Spleen (tissue), 11 donors: ENCODE data around the gene CAPN11. TPM values are rescaled to one million over a fixed set of nuclear protein-coding genes. Genes with fewer than 3 reads are reported as not detected.

Experiments used
- DNase-seq: peaks from one replicate; pipeline ENCODE4 v3.0.0-alpha.2; 2020
- H3K27ac ChIP-seq, 8 donors: fragments of 200-600 bp; sonication (generic) in 7 of 8; 1 replicate in 4 of 8; 2 replicates in 4 of 8; pipeline versions ENCODE4 v1.5.0 to v1.8.0; 2016 to 2021; ENCODE audit warnings: inconsistent platforms in 4 of 8, mild to moderate bottlenecking in 4 of 8, moderate library complexity in 1 of 8
- H3K27me3 ChIP-seq, 7 donors: fragments of 200-600 bp; sonication (generic) in 6 of 7; replicated peaks in 1 of 7; 1 replicate in 4 of 7; 2 replicates in 3 of 7; pipeline versions ENCODE4 v1.5.0 to v1.8.0; 2016 to 2021; ENCODE audit warnings: inconsistent platforms in 3 of 7, mild to moderate bottlenecking in 1 of 7
- H3K36me3 ChIP-seq, 6 donors: fragments of 200-600 bp; sonication (generic) in 5 of 6; 1 replicate in 4 of 6; 2 replicates in 2 of 6; pipeline versions ENCODE4 v1.5.0 to v1.8.0; 2016 to 2021; ENCODE audit warnings: inconsistent platforms in 2 of 6
- H3K4me1 ChIP-seq, 6 donors: fragments of 200-600 bp; sonication (generic) in 5 of 6; 1 replicate in 3 of 6; 2 replicates in 3 of 6; pipeline versions ENCODE4 v1.5.0 to v1.8.0; 2016 to 2021; ENCODE audit warnings: inconsistent platforms in 3 of 6
- H3K4me3 ChIP-seq, 8 donors: fragments of 200-600 bp; sonication (generic) in 7 of 8; 1 replicate in 4 of 8; 2 replicates in 4 of 8; pipeline versions ENCODE4 v1.5.0 to v1.8.0; 2016 to 2021; ENCODE audit warnings: inconsistent platforms in 4 of 8, mild to moderate bottlenecking in 4 of 8, moderate library complexity in 2 of 8
- H3K9me3 ChIP-seq, 8 donors: fragments of 200-600 bp; sonication (generic) in 7 of 8; 1 replicate in 4 of 8; 2 replicates in 4 of 8; pipeline versions ENCODE4 v1.5.0 to v1.8.0; 2016 to 2021; ENCODE audit warnings: inconsistent platforms in 4 of 8
- POLR2A ChIP-seq, 3 donors: fragments of 450-650 bp; IDR thresholded peaks; one replicate each; pipeline ENCODE4 v1.5.1; 2017; ENCODE audit warnings: antibody characterized with exemption in 3 of 3, mild to moderate bottlenecking in 1 of 3
- POLR2AphosphoS5 ChIP-seq, 3 donors: sonication (generic); formaldehyde crosslinking; IDR thresholded peaks; one replicate each; pipeline ENCODE4 v1.5.1; 2017; ENCODE audit warnings: antibody characterized with exemption in 3 of 3
- WGBS, 5 donors: extraction: QIAGEN DNeasy Blood & Tissue Kit in 3 of 5; methylation state at CpG; one replicate each; pipeline versions ENCODE4 v1.1.5 to v1.1.7; 2013 to 2018; 5-methylcytosine and 5-hydroxymethylcytosine counted together
- intact Hi-C: fragments of 100-400 bp; cut with DNase I; formaldehyde crosslinking; loops from one replicate; pipeline ENCODE4 v1.15.0; 2023; ENCODE audit warnings: low total_unique reads
- polyA plus RNA-seq, 3 donors: library from polyadenylated mRNA; stranded (reverse); fragments of 200-250 nt; gene quantifications; one replicate each; pipeline ENCODE4 v1.2.1, GENCODE V29; 2013
- total RNA-seq, 7 donors: library from RNA; depleted of rRNA in 3 of 7; stranded (reverse); fragments of >200 nt in 3 of 7; fragmentation: NEBNext Ultra II Directional in 4 of 7; extraction: Animal tissue kit (Norgen Biotek cat#: 25700) in 4 of 7; gene quantifications; one replicate each; pipeline versions ENCODE4 v1.1.0 to v1.2.1, GENCODE V29; 2016 to 2021
- TF ChIP-seq, protein P1 (sequence below), 11 experiments: fragments of 200-600 bp in 7 of 11; fragments of 450-650 bp in 4 of 11; sonication (generic) in 4 of 11; IDR thresholded peaks in 8 of 11; conservative IDR thresholded peaks in 3 of 11; 1 replicate in 7 of 11; 2 replicates in 4 of 11; pipeline versions ENCODE4 v1.4.0 to v1.8.0; 2016 to 2021; ENCODE audit warnings: antibody characterized with exemption in 11 of 11, inconsistent platforms in 4 of 11, mild to moderate bottlenecking in 1 of 11
- donor health status: healthy with polysubstance abuse.
- donor health status: DM: no; HTN: no; CAD: no; lungs with moderate emphysema.
- donor health status: DM: no; HTN: no; CAD: no.
- donor health status: Bipolar disorder and iron deficiency.
- donor health status: healthy.
- donor health status: DM: no; HTN: no; CAD: no.
- donor health status: DM: yes; HTN: yes; CAD: no.

The CAPN11 gene
- total and polyA plus RNA-seq, 10 donors = 0.12 to 0.26 (median 0.17) TPM; not detected in 3

DNA sequence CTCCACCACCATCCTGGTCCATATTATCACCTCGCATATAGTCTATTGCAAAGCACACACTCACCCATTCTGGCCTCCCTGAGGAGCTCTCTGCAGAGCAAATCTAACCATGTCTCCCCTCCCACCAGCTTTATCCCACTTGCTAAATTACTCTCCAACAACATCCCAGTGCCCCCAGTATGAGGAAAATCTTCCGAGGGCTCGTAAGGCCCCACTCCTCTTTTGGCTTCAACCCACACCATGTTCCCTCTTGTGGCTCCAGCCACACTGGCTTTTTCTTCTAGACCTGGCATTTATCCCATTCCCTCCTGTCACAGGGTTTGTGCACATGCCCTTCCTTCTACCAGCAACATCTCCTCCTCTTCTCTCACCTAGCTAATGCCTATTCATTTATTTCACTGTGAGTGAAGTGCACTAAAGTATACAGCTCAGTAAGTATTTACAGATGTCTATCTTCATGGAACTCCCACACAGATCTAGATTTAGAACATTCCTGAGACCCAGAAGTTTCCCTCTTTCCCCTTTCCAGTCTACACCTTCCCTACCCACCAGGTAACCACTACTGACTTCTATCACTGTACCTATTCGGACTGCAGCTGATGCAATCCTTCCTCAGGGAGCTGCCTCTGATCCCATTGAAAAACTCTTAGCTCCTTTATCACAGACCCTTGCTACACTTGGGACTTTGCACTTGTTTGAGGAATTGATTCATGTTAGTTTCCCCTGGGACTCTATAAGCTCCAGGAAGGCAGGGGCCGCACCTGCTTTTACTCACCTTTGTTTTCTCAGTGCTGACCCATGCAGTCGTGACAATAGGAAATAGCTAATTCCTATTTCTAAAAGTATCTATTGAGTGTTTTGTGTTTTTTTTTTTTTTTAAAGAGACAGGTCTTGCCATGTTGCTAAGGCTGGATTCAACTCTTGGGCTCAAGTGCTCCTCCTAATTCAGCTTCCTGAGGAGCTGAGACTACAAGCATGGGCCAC is 46.9 kb upstream of the CAPN11 start:
- no peak overlapping the region for H3K4me3 ChIP-seq
- intact Hi-C loops = no loop called here
- H3K27ac ChIP-seq = no peak overlapping the region
- H3K27me3 ChIP-seq = no peaks in the 10 kb centered on the region
- H3K36me3 ChIP-seq = peaks cover 3 to 99% (median 47%) of the 10 kb centered on the region in 6 donors
- DNase-seq = no peak
- WGBS, 5 donors = 69 to 88% (median 79%) methylated on average over 6 of the region's 6 CpGs
- H3K4me1 ChIP-seq = peaks cover 0 to 17% (median 2%) of the 10 kb centered on the region in 6 donors
- TF ChIP-seq POLR2A (IDR thresholded peaks at IDR 0.05) = no peak
- no peak for TF ChIP-seq POLR2AphosphoS5 (IDR thresholded peaks at IDR 0.05)
- TF ChIP-seq, protein P1, sequence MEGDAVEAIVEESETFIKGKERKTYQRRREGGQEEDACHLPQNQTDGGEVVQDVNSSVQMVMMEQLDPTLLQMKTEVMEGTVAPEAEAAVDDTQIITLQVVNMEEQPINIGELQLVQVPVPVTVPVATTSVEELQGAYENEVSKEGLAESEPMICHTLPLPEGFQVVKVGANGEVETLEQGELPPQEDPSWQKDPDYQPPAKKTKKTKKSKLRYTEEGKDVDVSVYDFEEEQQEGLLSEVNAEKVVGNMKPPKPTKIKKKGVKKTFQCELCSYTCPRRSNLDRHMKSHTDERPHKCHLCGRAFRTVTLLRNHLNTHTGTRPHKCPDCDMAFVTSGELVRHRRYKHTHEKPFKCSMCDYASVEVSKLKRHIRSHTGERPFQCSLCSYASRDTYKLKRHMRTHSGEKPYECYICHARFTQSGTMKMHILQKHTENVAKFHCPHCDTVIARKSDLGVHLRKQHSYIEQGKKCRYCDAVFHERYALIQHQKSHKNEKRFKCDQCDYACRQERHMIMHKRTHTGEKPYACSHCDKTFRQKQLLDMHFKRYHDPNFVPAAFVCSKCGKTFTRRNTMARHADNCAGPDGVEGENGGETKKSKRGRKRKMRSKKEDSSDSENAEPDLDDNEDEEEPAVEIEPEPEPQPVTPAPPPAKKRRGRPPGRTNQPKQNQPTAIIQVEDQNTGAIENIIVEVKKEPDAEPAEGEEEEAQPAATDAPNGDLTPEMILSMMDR (IDR thresholded peaks at IDR 0.05 in 8 of 11, conservative IDR thresholded peaks at IDR 0.05 in 3 of 11) = no peak
- H3K9me3 ChIP-seq = no peaks in the 10 kb centered on the region

DNA sequence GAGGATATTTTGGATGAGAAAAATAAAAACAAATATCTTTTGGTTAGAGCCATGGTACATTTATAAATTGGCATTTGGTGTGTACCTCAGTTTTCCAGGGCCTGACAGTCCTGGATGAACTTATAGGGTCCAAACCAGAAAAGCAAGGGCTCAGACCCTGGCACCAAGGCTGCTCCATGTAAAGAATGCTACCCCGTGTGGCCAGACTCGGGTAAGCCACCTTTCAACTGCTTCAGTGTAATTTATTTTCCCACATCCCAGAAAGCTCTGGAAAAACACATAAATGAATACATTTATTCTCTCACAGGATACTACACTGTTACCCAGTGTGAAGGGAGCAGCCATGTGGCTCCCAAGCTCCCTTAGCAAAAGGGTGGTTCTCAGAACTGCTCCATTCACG is 45.2 kb upstream of the CAPN11 start:
- intact Hi-C loops = no loop called here
- Histone ChIP-seq H3K4me1 (peaks cover 0 to 25% (median 2%) of the 10 kb centered on the region in 6 donors), H3K4me3 (no peak overlapping the region), H3K27me3 (no peaks in the 10 kb centered on the region), H3K9me3 (no peaks in the 10 kb centered on the region), H3K27ac (no peak overlapping the region), H3K36me3 (peaks cover 3 to 86% (median 46%) of the 10 kb centered on the region in 6 donors)
- WGBS, 5 donors = 66 to 78% (median 72%) methylated on average over 3 of the region's 3 CpGs
- TF ChIP-seq, protein P1 (IDR thresholded peaks at IDR 0.05 in 8 of 11, conservative IDR thresholded peaks at IDR 0.05 in 3 of 11) = peak in 1 of 11 experiments; percentile 9
- TF ChIP-seq POLR2A (IDR thresholded peaks at IDR 0.05) (no peak), POLR2AphosphoS5 (IDR thresholded peaks at IDR 0.05) (no peak)
- no peak for DNase-seq

DNA sequence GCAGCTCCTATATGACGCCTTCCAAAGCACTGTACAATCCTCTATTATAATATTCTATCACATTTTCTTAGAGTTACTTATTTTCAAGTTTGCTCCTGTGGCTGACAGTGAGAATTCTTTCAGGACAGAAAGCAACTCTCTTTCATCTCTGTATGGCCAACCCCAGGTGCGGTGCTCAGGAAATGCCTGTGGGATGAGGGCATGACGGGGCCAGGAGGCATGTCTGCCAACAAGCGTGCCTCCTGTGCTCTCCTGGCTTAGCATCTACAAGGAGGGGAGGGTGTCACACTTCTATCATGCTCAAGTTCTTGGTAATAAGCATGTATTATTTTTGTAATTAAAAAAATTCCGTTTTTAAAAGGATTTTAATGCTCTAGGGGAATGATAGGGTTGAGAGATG is 42.8 kb upstream of the CAPN11 start:
- WGBS, 5 donors = 74 to 80% (median 76%) methylated on average over 5 of the region's 5 CpGs
- no peak overlapping the region for H3K27ac ChIP-seq
- TF ChIP-seq POLR2AphosphoS5 (IDR thresholded peaks at IDR 0.05) (no peak), POLR2A (IDR thresholded peaks at IDR 0.05) (no peak)
- TF ChIP-seq, protein P1 (IDR thresholded peaks at IDR 0.05 in 8 of 11, conservative IDR thresholded peaks at IDR 0.05 in 3 of 11) = no peak
- peaks cover 3 to 62% (median 35%) of the 10 kb centered on the region in 6 donors for H3K36me3 ChIP-seq
- no peaks in the 10 kb centered on the region for H3K9me3 ChIP-seq
- H3K4me1 ChIP-seq = peaks cover 0 to 46% (median 12%) of the 10 kb centered on the region in 6 donors
- H3K27me3 ChIP-seq = no peaks in the 10 kb centered on the region
- DNase-seq = no peak
- intact Hi-C loops = no loop called here
- no peak overlapping the region for H3K4me3 ChIP-seq
